NOMO-1 treated with dmso at 0.1 percent for 144 hours (cell line): ENCODE results near the gene HAND1.
A peak's percentile ranks its signal among the peaks of the same experiment; 100 is the strongest.

ENCODE experiments used
- DNase-seq: peaks from one replicate; lab custom pipeline; 2025; ENCODE audit not compliant: unreplicated experiment; lab: John Stamatoyannopoulos, UW

The HAND1 gene

DNA sequence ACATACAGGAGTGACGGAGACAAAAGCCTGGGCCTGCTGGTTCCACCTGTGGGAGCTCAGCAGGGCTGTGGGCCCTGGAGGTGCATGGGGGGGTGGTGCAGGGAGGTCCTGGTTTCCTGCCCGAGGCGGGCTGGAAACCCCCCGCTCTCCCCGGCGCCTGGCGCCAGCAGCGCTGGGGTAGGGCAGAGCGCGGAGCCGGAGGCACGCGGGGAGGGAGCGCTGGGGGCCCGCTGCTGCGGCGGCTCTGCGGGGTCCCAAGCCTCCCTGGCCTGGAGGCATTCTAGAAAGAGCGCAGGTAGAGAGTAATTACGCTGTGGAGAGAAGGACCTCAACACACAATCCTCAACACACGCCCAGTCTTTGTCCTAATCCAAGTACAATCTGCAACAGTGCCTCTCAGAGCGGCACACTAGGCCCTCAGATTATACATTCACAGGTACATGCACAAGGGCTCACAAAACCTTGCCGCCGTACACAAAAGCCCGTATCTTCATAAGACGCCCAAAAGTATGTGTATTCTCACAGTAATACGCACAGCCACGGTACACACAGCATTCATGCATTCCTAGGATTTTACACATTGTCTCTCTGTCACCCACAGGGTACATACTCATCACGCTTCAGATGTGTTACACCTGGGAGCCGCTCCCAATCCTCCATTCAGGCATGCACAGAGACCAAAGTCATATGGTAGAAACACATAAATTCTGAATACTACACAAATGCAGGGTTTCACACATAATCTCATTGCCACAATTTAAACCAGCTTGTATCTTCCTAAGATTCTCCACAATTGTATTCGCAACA, 2.1 kb upstream of the HAND1 start:
- no peak for DNase-seq

DNA sequence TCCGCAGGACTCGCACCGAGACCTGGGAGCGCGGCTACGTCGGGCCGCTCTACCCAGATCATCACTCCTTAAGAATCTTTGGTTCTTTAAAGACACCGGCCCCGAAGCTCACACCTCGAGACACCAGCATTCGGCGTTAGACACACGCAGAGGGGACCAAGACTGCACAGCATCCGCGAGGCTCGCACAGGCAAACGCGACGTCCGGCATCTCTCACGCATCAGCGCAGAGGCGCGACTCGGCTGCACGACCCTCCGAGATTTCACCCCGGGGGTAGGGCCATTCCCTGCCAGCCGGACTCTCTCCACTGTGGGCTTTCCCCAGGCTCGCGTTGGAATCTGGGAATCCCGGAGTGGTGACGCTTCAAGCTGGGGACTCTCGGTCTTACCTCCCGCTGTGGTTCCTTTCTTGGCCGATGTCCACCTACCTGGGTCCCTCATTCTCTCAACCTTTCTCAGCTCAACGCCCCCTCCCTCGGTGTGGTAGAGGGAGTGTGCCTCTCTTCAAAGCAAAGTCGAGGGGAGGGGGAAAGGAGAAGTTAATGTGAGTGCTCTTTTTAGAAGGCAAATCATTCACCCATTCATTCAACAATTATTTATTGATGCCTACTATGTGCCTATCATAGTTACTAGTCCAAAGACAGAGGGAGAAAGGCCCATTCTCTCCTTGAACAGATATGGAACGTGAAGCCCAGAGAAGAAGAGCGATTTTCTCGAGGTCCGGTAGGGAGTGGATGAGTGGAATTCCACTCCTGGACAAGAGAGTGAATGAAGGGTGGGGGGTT, 1.3 kb upstream of the HAND1 start:
- DNase-seq: no peak

DNA sequence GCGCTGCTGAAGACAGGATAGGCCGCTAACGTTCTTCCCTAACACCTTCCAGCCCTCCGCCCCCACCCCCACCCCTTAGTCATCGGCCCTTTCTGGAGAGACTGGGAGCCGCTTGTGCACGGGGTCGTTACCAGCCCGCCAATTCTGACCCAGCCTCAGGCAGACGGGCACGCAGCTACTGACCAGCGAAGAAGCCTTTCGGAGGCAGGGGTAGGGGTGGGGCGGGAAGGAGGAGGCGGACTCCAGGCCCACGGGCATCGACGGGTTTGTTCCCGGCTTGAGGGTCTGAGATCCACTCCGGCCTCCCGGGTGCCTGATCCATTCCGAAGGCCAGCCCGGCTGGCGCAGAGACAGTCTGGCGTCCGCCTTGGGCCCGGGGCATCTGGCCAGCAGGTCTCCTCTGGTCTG, 729 bp upstream of the HAND1 start:
- no peak for DNase-seq

DNA sequence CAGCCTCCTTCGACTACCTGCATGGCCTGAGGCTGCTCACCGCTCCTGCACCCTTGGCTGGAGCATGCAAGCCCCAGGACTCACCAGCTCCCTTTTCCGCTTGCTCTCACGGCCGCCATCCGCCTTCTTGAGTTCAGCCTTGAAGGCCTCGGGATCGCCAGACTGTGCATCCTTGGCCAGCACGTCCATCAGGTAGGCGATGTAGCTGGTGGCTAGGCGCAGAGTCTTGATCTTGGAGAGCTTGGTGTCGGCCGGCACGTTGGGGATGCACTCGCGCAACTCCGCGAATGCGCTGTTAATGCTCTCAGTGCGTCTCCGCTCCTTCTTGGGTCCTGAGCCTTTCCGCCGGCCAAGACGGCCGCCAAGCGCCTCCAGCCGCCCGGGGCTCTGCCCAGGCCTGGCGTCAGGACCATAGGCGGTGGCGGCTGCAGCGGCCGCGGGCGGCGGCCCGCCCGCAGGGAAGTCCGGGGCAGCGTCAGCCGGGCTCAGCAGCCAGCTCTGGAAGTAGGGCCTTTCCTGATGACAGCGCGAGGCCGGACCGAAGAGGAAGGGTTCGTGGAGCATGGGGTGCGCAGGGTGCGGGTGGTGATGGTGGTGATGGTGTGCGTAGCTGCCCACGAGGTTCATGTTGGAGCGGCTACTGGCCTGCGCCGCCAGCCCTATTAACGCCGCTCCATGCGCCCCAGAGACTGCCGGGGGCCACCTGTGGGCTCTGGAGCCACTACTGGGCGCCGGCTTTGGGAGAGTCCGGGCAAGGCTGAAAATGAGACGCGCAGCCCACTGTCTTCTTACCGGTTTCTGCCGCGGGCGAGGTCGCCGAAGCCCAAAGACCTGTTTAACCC, 424 bp downstream of the HAND1 start:
- DNase-seq: no peak

DNA sequence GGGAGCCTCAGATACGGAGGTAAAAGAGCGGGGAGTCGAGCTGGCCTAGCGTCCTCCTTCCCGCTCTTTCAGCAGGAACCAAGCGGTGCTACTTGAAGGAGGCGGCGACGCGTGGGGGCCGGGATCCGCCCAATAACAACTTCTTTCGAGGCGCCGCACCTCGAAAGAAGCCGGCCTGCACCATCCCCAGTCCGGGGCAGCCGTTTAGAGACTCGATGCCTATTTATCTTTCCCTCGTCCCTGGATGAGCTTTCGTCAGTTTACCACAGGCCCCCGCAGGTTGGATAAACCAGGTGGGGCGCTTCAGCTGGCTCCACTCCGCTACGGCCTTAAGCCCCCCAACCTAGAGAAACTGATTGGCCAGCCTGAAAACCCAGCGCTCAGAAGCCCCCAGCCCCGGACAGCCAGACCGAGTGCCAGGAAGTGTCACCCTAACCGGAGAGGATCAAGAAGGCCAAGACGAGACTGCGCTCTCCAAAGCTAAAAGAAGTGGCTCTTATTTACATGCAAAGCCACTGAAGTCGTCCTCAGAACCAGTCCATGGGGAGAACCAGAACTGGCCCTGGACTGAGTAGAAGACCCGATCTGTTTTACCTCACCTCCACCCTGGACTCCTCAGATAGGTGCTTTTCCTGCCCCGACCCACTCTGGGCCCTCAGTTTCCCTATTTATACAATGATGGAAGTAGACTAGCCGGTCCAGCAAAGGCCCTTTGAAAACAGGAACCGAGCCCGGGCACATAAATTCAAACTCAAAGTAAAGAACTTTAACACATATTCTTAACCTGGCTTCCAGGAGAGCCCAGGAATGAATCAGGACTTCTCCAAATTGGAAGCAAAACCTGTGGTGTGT, 1.4 kb downstream of the HAND1 start:
- DNase-seq: no peak

DNA sequence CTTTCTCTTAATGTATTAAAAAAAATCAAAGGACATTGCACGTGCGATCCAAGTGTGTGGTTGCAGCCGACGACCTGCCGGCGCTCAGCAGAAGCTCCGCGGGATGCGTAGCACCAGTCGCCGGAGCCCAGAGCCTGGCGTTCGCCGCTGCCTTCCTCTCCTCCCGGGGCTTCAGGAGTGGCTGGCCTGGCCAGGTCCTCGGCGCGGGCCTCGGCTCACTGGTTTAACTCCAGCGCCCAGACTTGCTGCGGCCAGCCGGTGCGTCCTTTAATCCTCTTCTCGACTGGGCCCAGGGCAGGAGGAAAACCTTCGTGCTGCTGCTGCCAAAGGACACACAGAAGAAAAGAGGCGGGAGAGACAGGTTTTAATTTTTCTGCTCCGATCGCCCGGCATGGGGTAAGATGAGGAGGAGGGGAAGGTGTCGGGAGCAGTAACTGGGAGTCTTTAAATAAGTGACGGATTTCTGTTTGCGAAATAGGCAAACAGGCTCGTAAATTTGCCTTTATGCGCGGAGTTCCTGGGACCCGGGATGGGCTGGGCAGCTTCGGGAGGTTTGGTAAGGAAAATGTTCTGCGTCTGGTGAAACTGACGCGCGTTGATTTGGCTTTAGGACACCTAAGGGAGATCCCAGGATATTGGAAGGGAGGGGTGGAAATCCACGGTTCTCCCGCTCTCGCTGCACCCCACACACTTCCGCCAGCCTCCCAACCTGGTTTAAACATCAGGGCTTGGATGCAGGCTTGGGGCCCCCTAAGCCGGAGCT, 2.3 kb downstream of the HAND1 start:
- no peak for DNase-seq

DNA sequence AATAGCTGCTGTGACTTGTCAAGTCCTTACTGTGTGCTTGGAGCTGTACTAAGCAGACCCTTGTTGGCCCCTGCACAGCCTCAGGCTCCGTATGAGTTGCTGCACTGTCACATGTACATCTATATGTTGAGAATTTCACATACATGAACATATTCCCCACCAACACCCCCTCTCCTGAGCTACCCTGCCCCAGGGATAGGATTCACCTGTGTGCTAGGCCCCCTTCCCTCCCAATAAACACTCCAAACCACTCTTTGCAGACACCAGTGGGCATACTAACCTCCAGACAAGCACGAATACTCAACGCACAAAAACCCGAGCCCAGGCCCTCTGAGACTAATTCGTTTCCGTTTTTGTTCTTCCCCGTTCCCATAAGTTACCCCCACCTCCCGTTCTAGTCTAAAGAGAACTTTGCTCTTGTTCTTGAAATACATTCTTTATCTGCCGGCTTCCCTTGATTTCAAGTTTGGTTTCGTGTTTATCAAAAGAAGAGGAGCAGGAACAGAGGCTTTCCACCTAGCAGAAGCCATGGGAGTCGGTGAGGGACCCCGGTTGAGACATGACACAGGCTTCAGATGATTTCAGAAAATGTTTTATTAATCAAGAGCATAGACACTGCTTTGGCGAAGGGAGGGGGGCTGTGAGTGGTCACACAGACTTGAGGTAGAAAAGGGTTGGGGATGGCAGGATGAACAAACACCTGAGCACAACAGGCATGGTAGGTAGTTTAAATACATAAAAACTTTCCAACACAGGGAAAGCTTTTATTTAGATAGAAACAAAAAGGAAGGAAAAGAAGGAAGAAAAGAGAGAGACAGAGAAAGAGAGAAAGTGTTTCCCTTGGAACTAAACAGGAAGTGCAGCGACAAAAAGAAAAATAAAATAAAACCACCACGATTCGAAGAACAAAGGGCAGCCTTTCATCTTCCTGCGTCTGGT, 3.4 kb downstream of the HAND1 start:
- no peak for DNase-seq

DNA sequence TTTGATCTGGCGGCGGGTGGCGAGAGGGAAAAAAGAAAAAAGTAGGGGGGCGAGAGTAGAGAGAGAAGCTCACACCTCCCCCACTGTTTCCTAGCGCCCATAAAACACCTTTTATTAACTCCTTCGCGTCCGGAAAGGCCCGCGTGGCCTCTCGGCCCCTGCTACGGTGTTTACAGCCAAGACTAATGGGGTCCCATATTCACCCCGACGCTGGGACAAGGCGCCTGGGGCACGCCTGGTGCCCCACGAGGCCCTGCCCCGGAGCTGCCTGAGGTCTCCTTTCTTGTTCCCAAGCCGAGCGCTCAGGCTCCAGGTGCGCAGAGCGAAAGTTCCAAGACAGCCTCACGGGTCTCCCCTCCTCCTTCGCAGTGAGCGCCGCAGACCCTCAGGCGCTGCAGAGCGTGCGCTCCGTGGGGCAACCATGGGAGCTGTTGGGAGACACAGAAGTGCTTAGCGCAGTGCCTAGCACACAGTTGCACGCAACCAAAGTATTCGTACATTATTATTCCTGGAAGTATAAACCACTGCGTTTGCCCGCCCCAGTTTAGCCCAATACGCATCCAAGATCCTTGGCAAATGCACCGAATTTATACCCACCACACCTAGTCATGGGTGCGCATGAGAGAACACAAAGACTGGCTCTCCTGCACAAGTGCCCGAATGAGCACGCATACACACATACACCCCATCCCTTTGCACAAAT, 4.3 kb downstream of the HAND1 start:
- DNase-seq: no peak

DNA sequence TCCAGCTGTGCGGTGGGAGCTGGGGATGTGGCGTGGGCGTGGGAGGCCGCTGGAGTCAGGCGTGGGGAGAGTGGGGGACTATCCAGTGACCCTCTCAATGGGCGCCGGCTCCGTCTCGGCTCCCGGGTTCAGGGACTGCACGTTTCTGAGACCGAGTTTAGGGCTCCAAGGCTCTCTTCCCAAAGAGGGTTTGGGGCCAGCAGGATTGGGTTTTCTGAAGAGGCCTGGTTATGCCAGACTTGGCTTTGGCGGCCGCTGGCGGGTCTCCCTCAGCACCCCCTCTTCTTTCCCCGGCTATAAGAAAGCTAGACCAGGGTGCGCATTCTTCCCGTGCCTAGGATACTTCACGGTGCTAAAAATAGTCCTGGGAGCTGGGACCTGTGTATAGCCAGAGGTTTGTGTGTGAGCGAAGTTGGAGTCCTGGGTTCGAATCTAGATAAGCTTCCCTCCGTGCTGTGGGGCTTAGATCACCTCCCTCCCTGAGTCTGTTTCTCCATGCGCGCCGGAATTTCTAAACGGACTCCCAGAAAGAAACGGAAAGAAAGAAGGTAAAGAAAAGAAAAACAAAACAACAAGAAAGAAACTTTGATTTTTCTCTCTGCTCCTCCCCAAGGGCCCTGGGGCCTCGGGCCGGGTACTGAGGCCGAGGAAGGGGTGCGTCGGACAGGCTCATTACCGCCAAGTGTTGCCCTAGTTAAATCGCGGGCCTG, 5.0 kb downstream of the HAND1 start:
- DNase-seq: no peak

DNA sequence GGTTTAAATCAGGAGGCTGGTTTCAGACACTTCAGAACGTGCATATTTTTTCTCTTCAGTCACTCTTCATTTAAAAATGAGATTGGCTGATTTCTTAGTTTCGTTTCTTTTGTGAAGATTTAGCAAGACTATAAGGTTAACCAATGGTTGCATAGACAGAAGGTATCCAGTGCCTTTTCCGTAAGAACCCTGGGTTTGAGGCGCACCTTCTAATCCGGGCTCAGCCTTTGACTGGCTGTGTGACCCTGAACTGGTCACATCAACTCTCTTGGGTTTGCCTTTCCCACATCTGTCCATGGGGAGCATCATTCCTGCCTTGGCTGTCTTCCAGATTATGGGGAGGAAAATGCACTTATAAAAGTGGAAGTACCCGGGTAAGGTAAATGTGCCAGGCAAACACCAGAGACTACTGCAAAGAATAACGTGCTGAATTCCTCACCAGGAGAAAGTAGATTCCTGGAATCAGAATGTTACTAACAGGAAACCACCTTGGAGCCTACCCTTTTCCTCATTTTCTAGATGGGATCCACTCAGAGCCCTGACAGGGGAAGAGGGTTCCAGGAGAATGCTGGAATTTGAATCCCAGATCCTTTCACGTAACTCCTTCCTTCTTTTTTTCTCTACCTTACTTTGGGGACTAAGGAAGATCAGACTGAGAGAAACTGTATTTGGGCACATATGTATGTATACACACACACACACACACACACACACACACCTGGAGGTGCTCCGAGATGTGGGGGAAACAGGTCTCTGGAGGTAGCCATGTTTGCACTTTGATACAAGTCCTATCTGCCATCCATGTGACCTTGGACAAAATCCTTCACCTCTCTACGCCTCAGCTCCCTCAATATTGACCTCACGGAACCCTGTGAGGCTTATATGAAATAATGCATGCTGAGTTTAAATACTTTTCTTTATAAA, 6.8 kb downstream of the HAND1 start:
- no peak for DNase-seq

DNA sequence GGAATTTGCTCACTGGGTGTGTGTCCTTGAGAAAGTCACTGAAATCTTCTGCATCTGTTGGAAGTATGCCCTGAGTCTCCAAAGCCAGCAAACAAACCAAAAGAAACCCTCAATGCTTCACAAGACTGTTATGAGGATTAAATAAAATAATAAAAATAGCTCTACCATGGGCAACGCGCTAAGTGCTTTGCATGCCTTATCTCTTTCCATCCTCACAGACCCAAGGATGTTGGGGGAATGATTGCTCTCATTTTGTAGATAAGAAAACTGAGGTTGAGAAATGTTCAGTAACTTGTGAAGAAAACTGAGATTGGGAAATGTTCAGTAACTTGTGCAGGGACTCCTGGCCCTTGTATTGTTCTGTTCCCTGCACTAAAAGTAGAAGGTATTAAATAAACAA, 7.9 kb downstream of the HAND1 start:
- DNase-seq: no peak

DNA sequence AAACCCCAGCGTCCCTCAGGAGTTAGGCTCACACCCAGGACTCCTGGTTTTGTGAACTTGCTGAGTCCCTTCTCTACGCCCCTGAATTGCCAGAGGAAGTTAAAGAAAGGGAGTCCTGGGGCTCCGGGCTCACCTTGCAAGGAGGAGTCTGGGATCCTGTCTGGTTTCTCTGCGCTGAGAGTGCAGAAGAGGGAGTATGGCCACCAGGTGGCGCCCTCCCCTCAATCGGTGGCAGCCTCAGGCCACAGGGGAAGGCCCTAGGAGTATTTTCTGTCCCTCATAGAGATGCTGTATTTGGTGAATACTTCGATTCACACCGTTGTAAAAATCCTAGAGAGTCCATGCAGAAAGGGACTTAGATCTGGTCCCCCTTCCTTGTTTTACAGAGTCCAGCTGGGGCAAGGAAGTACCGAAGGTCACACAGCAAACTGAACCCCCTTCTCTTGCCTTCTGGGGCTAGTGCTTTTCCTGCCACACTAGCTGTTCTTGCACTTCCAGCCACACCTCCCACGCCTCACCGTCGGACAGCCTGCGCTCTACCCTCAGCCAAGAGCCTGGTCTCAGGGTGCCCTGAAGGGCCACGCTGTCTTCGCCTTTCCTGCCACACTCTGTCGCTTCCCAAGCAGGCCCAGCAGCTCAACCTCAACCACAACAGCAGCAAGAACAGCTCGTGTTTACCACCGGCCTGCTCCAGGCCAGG, 10.2 kb downstream of the HAND1 start:
- DNase-seq: peak; percentile 53

DNA sequence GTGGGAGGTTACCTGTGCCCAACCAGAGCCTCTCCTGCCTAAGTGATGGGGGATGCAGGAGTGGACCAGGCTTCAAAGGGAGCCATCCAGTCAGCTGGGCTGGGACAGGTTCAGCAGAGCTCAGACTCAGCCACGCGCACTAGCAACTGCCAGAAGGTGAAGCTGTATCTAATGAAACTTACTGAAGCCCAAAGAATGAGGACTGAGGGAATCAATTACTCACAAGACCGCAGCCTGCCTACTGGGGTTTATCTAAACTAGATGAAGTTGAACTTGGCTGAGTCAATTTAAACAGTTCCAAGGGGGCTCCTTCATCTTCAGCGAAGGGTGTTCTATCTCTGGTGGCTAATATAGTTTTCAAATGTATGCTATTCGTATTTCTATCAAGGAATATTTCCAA, 11.4 kb downstream of the HAND1 start:
- no peak for DNase-seq

DNA sequence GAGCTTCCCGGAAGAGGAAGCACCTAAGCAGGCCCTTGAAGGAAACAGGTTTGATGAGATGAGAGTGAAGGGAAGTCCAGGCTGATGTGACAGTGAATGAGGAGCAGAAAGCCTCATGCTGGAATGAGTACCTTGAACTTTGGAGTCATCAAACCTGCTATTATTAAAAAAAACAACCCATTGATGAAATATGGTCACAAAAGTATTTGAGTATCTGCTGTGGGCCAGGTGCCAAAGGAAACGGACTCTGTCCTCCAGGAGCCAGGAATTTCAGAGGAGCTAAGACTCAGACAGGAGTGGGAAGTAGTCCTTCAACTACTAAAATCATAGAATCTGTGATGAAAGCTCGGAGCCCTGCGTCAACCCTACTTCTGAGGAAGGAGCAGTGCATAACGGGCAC, 11.9 kb downstream of the HAND1 start:
- no peak for DNase-seq

DNA sequence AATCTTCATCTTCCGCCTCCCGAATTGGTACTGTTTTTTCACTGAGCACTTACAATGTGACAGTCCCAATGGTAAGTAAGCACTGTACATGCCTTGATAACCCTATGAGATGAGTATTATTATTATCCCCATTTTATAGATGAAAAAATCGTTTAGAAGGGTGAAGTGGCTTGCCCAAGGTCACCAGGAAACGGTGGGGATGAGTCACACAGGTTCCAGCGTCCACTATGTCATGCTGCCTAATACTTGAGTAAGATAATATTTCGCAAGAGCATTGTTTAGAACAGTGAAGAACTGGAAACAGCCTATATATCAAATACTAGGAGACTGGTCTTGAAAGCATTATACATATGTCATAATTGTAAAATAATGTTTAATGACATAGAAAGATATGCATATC, 12.9 kb downstream of the HAND1 start:
- DNase-seq: peak; percentile 26

DNA sequence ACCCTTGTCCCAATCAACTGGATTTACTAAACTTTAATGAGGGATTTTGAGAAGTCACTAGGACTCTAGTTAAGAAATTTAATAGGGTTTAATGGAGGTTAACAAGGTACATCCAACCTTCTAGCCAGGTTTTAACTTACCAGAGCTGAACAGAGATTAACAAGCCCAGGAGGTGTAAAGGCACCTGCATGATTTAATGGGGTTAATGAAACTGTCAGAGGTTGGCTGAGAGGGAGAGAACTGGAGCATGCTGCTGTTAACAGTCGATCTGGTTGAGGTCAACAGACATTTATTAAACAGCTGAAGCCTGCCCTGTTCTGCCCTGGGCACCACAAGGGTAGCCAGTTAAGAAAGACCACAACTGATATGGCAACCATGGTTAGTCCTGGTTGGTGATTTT, 13.6 kb downstream of the HAND1 start:
- no peak for DNase-seq
